ENCODE measurements around the gene BPIFB1.

DNA sequence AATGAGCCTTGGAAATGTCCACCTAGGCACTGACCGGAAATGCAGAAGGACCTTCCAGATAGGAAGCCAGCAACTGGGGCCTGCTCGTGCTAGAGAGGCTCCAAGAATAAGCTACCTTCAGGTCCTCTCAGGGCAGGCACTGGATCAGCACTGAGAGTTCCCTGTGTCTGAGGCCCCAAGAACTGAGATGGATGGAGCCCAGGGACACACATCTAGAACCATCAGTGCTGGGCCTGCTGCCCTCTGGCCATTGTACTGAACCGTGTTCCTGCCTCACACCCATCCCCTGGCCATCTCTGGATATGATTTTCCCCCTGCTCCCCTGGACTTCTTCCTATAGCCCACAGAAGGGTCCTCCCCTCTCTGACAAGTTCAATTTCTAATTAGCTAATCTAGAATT, 36.9 kb upstream of the BPIFB1 start:
- TF ChIP-seq CTCF (IDR thresholded peaks at IDR 0.05) (no peak), POLR2A (IDR thresholded peaks at IDR 0.05) (no peak)

Data from breast epithelium (tissue), 3 donors.